K562 (cell line): ENCODE data around the gene LITAF. TPM values are rescaled to one million over a fixed set of nuclear protein-coding genes. Genes with fewer than 3 reads are reported as not detected.

Source experiments
- ATAC-seq: fragments of 200-7000 bp; cut with Tn5 transposase; 3 replicates; pipeline ENCODE4 v1.9.1; 2020; ENCODE audit warnings: moderate library complexity
- BruUV-seq: library from RNA; stranded (reverse); fragments of 400-500 nt; replicated peaks from 2 replicates; lab custom pipeline; 2021; lab: Mats Ljungman, UMichigan
- CTCF ChIA-PET: fragments of 300-600 bp; formaldehyde crosslinking; extraction: SDS; loops from one replicate; lab custom pipeline; 2021; ENCODE audit warnings: low intra/inter-chr PET ratio; lab: Yijun Ruan, JAX
- POLR2A ChIA-PET: fragments of 300-600, 350-650 bp; sonication (Branson Sonifier 250); formaldehyde crosslinking; extraction: SDS; loops from one replicate; lab custom pipeline; 2021; ENCODE audit warnings: antibody characterized with exemption, inconsistent platforms; lab: Yijun Ruan, JAX
- DNase-seq, 4 experiments: peaks; one replicate each; pipeline versions ENCODE4 v3.0.0 to v3.0.0-alpha.2; 2011 to 2018; ENCODE audit warnings: low spot score in 3 of 4, mixed read lengths in 3 of 4; ENCODE audit errors: extremely low read depth in 1 of 4
- FAIRE-seq: peaks from 2 replicates; lab custom pipeline; 2011; peaks lifted over from hg19 to GRCh38; lab: Jason Lieb, UNC
- H2AFZ ChIP-seq: 2 replicates; pipeline ENCODE4 v1.6.0; 2011; ENCODE audit warnings: low read depth, low read length, control low read depth, inconsistent platforms
- H3K27ac ChIP-seq: fragments of 200-600 bp; 3 replicates; pipeline ENCODE4 v1.8.0; 2011; ENCODE audit warnings: low read depth, mild to moderate bottlenecking, control low read depth, inconsistent platforms, low read length, moderate library complexity, mixed read lengths; ENCODE audit errors: extremely low read depth
- H3K27me3 ChIP-seq, 2 experiments: fragments of 300-600 bp in 1 of 2; 2 replicates in 1 of 2; 3 replicates in 1 of 2; pipeline versions ENCODE4 v1.6.0 to v1.8.0; 2011; ENCODE audit warnings: inconsistent platforms in 2 of 2, low read length in 2 of 2, mild to moderate bottlenecking in 1 of 2, mixed read lengths in 1 of 2, moderate library complexity in 1 of 2; ENCODE audit not compliant: control insufficient read depth in 2 of 2, insufficient read depth in 2 of 2
- H3K36me3 ChIP-seq: fragments of 300-600 bp; 3 replicates; pipeline ENCODE4 v1.8.0; 2011; ENCODE audit warnings: mild to moderate bottlenecking, low read length, inconsistent platforms; ENCODE audit not compliant: control insufficient read depth, insufficient read depth
- H3K4me1 ChIP-seq, 2 experiments: fragments of 200-600 bp in 1 of 2; replicated peaks in 1 of 2; 2 replicates in 1 of 2; 3 replicates in 1 of 2; pipeline versions ENCODE4 v1.5.1 to v1.8.0; 2011; ENCODE audit warnings: inconsistent platforms in 2 of 2, low read length in 2 of 2, mild to moderate bottlenecking in 1 of 2, mixed read lengths in 1 of 2, moderate library complexity in 1 of 2; ENCODE audit not compliant: control insufficient read depth in 2 of 2, insufficient read depth in 2 of 2
- H3K4me2 ChIP-seq: 2 replicates; pipeline ENCODE4 v1.6.1; 2011; ENCODE audit warnings: low read length, control low read depth, inconsistent platforms, mixed read lengths; ENCODE audit not compliant: insufficient read depth
- H3K4me3 ChIP-seq: fragments of 200-600 bp; sonication (generic), shearing (Covaris generic); 2 replicates; pipeline ENCODE4 v1.5.1; 2016; ENCODE audit warnings: control low read depth, inconsistent platforms
- H3K79me2 ChIP-seq: fragments of 200-600 bp; 3 replicates; pipeline ENCODE4 v1.8.0; 2011; ENCODE audit warnings: low read length, inconsistent platforms; ENCODE audit not compliant: control insufficient read depth, insufficient read depth
- H3K9ac ChIP-seq, 2 experiments: 2 replicates each; pipeline versions ENCODE4 v1.6.0 to v1.6.1; 2011; ENCODE audit warnings: low read depth in 2 of 2, low read length in 2 of 2, control low read depth in 1 of 2, inconsistent platforms in 1 of 2, mild to moderate bottlenecking in 1 of 2, mixed read lengths in 1 of 2; ENCODE audit not compliant: insufficient read depth in 1 of 2
- H3K9me1 ChIP-seq: one replicate; pipeline ENCODE4 v1.6.0; 2011; ENCODE audit warnings: inconsistent platforms, mild to moderate bottlenecking, low read length, moderate library complexity; ENCODE audit not compliant: control insufficient read depth, insufficient read depth
- H3K9me3 ChIP-seq: replicated peaks from 2 replicates; pipeline ENCODE4 v1.5.1; 2011; ENCODE audit warnings: low read depth, low read length, inconsistent platforms; ENCODE audit not compliant: control insufficient read depth, insufficient read depth
- H4K20me1 ChIP-seq: replicated peaks from 2 replicates; pipeline ENCODE4 v1.6.1; 2011; ENCODE audit warnings: low read length, inconsistent platforms, mixed read lengths; ENCODE audit not compliant: control insufficient read depth, insufficient read depth
- CEBPB ChIP-seq: fragments of 450-650 bp; IDR thresholded peaks from 2 replicates; pipeline ENCODE4 v1.6.1; 2016; ENCODE audit warnings: missing genetic modification characterization, missing compliant biosample characterization
- FIP1L1 ChIP-seq: fragments of 200-400 bp; formaldehyde crosslinking; IDR thresholded peaks from 2 replicates; pipeline ENCODE4 v1.6.1; 2018; ENCODE audit warnings: mild to moderate bottlenecking, low read depth, low read length; ENCODE audit not compliant: poor library complexity, severe bottlenecking
- FOXO4 ChIP-seq: fragments of 450-650 bp; formaldehyde crosslinking; IDR thresholded peaks from 2 replicates; pipeline ENCODE4 v1.4.0; 2020; ENCODE audit warnings: mild to moderate bottlenecking, moderate library complexity
- MCM2 ChIP-seq: fragments of 450-650 bp; IDR thresholded peaks from 2 replicates; pipeline ENCODE4 v1.6.1; 2017; ENCODE audit warnings: low read depth, mild to moderate bottlenecking
- RBM15 ChIP-seq: fragments of 200-400 bp; formaldehyde crosslinking; IDR thresholded peaks from 2 replicates; pipeline ENCODE4 v1.6.1; 2018; ENCODE audit warnings: mild to moderate bottlenecking, low read length, moderate library complexity; ENCODE audit not compliant: insufficient read depth
- RREB1 ChIP-seq: fragments of 250-450 bp; sonication (Bioruptor Pico); IDR thresholded peaks from 2 replicates; pipeline ENCODE4 v1.4.0; 2020
- TCF7L2 ChIP-seq: fragments of 150-350 bp; IDR thresholded peaks from 2 replicates; pipeline ENCODE4 v1.6.1; 2016; ENCODE audit warnings: low read depth, mild to moderate bottlenecking, low read length, moderate library complexity
- TRIM24 ChIP-seq, 2 experiments: fragments of 450-650 bp; IDR thresholded peaks; 2 replicates each; pipeline ENCODE4 v1.6.1; 2016
- ZNF24 ChIP-seq: fragments of 450-650 bp; IDR thresholded peaks from 2 replicates; pipeline ENCODE4 v1.6.1; 2016
- WGBS: fragments of 100-300 bp; shearing (Covaris generic); methylation state at CpG from one replicate; pipeline ENCODE4 v1.1.6; 2016; ENCODE audit warnings: low coverage, mixed read lengths; ENCODE audit not compliant: insufficient coverage; ENCODE audit errors: missing lambda C conversion rate; 5-methylcytosine and 5-hydroxymethylcytosine counted together
- in situ Hi-C: fragments of 300-500 bp; cut with MboI; formaldehyde crosslinking; loops from 4 replicates; pipeline ENCODE4 v1.15.0; 2018; ENCODE audit warnings: inconsistent platforms, mixed read lengths
- intact Hi-C: fragments of 100-400 bp; cut with micrococcal nuclease; formaldehyde crosslinking; loops from 2 replicates; pipeline ENCODE4 v1.14.2; 2022
- polyA plus RNA-seq, 8 experiments: library from polyadenylated mRNA; depleted of rRNA in 4 of 8; stranded (reverse) in 5 of 8; unstranded in 3 of 8; fragments of >200 nt; fragmentation: Nextera tagmentation in 2 of 8; fragmentation: Illumina TruSeq in 1 of 8; extraction: Ambion mirVana in 2 of 8; extraction: Trizol in 1 of 8; gene quantifications; 2 replicates each; pipeline versions ENCODE4 v1.2.1 to v1.2.3, GENCODE V29; 2011 to 2014; ENCODE audit warnings: inconsistent platforms in 1 of 8, missing spikeins in 1 of 8
- total RNA-seq, 7 experiments: library from RNA; depleted of rRNA in 6 of 7; stranded (reverse); fragments of >200 nt in 6 of 7; fragmentation: Illumina TruSeq in 2 of 7; extraction: Trizol in 2 of 7; gene quantifications; 2 replicates each; pipeline versions ENCODE4 v1.2.1 to v1.2.3, GENCODE V29; 2011 to 2021; ENCODE audit warnings: low replicate concordance in 1 of 7
- TF ChIP-seq, protein P1 (sequence below): fragments of 450-650 bp; formaldehyde crosslinking; IDR thresholded peaks from 2 replicates; pipeline ENCODE4 v1.4.0; 2022; ENCODE audit warnings: missing genetic modification characterization
- TF ChIP-seq, protein P2 (sequence below): fragments of 250-450 bp; sonication (Bioruptor Pico); IDR thresholded peaks from 2 replicates; pipeline ENCODE4 v1.8.0; 2021; ENCODE audit warnings: moderate library complexity, mild to moderate bottlenecking, inconsistent platforms

LITAF gene
- total and polyA plus RNA-seq, 9 of the 15 experiments (the other 6 are each of a cell fraction or from before 2014, with no cell fraction given): 4.1 to 17.8 (median 11.9) TPM

DNA sequence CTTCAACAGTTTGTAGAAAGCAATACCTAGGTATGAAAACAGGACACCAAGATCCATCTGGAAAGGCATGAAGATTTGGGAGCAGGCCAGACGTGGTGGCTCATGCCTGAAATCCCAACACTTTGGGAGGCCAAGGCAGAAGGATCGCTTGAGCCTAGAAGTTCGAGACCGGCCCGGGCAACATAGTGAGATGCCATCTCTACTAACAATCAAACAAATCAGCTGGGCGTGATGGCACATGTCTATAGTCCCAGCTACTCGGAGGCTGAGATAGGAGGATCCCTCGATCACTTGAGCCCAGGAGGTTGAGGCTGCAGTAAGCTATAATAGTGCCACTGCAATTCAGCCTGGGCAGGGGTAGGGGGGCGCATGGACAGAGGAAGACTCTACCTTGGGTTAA lies 20.3 kb downstream of the LITAF start:
- H3K9me3 ChIP-seq: no peaks in the 10 kb centered on the region
- H3K27ac ChIP-seq: no peak overlapping the region
- BruUV-seq: no TSS peak
- no peaks in the 10 kb centered on the region for H3K36me3 ChIP-seq
- no peaks in the 10 kb centered on the region for H4K20me1 ChIP-seq
- 45% methylated on average over 9 of the region's 9 CpGs for WGBS
- no peaks in the 10 kb centered on the region; a peak in 1 of 5 replicates for H3K4me1 ChIP-seq
- no peak overlapping the region for H3K9ac ChIP-seq
- H3K27me3 ChIP-seq: peaks cover 0 to 18% of the 10 kb centered on the region in 2 experiments; a peak in 4 of 5 replicates
- CTCF ChIA-PET: no interaction called here
- H3K79me2 ChIP-seq: no peaks in the 10 kb centered on the region
- TF ChIP-seq TRIM24 (IDR thresholded peaks at IDR 0.05) (no peak), RREB1 (CRISPR knock-in tag) (no peak), MCM2 (no peak), ZNF24 (no peak), FOXO4 (CRISPR knock-in tag) (no peak), TCF7L2 (no peak), CEBPB (tag) (no peak), RBM15 (no peak), FIP1L1 (no peak)
- TF ChIP-seq, protein P1, sequence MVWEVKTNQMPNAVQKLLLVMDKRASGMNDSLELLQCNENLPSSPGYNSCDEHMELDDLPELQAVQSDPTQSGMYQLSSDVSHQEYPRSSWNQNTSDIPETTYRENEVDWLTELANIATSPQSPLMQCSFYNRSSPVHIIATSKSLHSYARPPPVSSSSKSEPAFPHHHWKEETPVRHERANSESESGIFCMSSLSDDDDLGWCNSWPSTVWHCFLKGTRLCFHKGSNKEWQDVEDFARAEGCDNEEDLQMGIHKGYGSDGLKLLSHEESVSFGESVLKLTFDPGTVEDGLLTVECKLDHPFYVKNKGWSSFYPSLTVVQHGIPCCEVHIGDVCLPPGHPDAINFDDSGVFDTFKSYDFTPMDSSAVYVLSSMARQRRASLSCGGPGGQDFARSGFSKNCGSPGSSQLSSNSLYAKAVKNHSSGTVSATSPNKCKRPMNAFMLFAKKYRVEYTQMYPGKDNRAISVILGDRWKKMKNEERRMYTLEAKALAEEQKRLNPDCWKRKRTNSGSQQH (CRISPR knock-in tag): no peak
- TF ChIP-seq, protein P2, sequence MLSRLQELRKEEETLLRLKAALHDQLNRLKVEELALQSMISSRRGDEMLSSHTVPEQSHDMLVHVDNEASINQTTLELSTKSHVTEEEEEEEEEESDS (CRISPR knock-in tag): no peak
- H3K4me3 ChIP-seq: no peak overlapping the region
- POLR2A ChIA-PET: interaction anchor here (1.0 to 1.1 kb wide), 2 partner anchors 18 to 1013 kb away, joined by 3 read pairs; no protein-coding TSS in a partner anchor
- ATAC-seq (no peak), FAIRE-seq (no peak), DNase-seq (no peak)
- in situ Hi-C loops: no loop called here
- intact Hi-C loops: no loop called here
- H3K4me2 ChIP-seq: no peak overlapping the region
- no peaks in the 10 kb centered on the region for H3K9me1 ChIP-seq
- no peak overlapping the region for H2AFZ ChIP-seq
